Fibroblast of villous mesenchyme (primary cell): ENCODE data around the gene MKI67. TPM values are rescaled to one million over a fixed set of nuclear protein-coding genes. Genes with fewer than 3 reads are reported as not detected.

Source experiments
- DNase-seq: peaks from one replicate; pipeline ENCODE4 v3.0.0-alpha.2; 2010; ENCODE audit warnings: low read depth
- H3K4me3 ChIP-seq: 2 replicates; pipeline ENCODE4 v1.5.1; 2011; ENCODE audit warnings: low read depth, mild to moderate bottlenecking, low read length
- total RNA-seq: library from RNA; depleted of rRNA; stranded (reverse); fragments of >200 nt; gene quantifications from 2 replicates; pipeline ENCODE4 v1.2.3, GENCODE V29; 2012
- TF ChIP-seq, protein P1 (sequence below): IDR thresholded peaks from 2 replicates; pipeline ENCODE4 v1.5.1; 2012; ENCODE audit warnings: low read depth, mild to moderate bottlenecking, low read length; ENCODE audit not compliant: insufficient read depth

Gene MKI67
- total RNA-seq, 1 donor, result 21.2 TPM

DNA sequence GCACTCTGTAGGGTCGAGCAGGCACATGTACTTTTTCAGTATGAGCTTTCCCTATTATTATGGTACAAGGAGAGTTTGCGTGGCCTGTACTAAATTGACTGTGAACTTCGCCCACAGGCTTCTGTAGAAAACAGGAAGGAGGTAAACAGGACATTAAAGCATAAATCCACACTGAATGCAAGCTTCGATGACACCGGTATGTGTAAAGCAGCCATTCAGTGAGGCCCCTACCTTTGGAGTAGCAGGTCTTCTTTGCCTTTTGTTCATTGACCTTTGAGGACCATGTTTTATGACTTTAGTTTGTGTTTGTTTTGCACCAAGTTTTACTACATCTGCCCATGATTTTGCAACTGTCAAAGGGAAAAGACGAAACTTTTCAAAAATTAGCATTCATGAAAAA lies 14.5 kb downstream of the MKI67 start:
- TF ChIP-seq, protein P1, sequence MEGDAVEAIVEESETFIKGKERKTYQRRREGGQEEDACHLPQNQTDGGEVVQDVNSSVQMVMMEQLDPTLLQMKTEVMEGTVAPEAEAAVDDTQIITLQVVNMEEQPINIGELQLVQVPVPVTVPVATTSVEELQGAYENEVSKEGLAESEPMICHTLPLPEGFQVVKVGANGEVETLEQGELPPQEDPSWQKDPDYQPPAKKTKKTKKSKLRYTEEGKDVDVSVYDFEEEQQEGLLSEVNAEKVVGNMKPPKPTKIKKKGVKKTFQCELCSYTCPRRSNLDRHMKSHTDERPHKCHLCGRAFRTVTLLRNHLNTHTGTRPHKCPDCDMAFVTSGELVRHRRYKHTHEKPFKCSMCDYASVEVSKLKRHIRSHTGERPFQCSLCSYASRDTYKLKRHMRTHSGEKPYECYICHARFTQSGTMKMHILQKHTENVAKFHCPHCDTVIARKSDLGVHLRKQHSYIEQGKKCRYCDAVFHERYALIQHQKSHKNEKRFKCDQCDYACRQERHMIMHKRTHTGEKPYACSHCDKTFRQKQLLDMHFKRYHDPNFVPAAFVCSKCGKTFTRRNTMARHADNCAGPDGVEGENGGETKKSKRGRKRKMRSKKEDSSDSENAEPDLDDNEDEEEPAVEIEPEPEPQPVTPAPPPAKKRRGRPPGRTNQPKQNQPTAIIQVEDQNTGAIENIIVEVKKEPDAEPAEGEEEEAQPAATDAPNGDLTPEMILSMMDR, result no peak
- no peak for DNase-seq
- no peak overlapping the region for H3K4me3 ChIP-seq

DNA sequence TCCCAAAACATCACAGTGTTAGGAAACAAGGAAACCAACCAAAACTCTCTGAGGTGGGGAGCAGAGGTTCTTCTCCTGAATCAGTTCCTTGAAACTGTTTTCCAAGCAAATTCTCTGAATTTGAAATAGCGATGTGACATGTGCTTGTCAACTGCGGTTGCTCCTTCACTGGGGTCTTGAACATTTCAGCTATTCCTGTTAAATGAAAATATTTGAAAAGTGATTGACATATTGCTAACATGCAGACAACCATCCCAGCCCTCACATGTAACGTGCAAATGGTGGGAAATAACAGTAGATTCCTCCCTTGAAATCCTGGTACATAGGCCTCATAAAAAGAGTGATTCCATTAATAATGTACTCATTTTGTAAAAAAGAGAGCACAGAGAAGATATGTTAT lies 15.9 kb downstream of the MKI67 start:
- H3K4me3 ChIP-seq, result no peak overlapping the region
- TF ChIP-seq, protein P1, result no peak
- DNase-seq, result no peak

DNA sequence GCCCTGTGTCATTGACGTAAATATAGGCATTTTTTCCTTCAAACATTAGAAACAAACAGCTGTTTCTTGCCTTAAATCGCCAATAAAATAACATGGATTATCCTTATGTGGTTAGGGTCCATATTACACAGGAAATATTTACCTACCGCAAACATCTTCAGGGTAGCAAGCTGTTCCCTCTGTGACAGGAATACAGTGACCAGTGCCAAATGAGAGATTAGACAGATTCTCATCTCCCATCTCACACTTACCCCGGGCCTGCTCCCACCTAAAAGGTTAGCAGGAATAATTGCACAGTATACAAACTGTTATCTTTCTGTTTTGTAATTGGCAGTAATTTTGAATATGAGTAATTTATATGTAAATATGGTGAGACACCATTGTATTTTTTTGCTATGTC lies 16.5 kb downstream of the MKI67 start:
- TF ChIP-seq, protein P1, result no peak
- no peak for DNase-seq
- no peak overlapping the region for H3K4me3 ChIP-seq

DNA sequence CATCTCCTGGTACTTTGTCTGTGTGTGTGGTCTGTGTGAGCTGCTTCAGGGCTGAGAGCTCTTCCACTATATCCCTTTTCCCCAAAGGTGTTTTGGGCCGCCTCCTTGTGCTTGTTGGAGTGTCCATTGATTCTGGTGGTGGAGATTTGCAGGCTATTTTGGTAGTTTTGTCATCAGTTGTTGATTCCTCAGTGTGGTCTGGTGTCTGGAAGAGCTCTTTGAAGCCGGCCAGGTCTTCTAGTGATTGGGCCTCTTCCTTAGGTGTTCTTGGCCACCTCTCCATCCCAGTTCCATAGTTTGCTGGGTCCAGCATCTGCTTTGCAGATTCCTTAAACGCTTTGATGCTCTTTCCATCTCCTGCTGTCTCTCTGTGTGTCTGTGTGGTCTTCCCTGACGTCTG lies 20.8 kb downstream of the MKI67 start:
- TF ChIP-seq, protein P1, result no peak
- H3K4me3 ChIP-seq, result no peak overlapping the region
- no peak for DNase-seq

DNA sequence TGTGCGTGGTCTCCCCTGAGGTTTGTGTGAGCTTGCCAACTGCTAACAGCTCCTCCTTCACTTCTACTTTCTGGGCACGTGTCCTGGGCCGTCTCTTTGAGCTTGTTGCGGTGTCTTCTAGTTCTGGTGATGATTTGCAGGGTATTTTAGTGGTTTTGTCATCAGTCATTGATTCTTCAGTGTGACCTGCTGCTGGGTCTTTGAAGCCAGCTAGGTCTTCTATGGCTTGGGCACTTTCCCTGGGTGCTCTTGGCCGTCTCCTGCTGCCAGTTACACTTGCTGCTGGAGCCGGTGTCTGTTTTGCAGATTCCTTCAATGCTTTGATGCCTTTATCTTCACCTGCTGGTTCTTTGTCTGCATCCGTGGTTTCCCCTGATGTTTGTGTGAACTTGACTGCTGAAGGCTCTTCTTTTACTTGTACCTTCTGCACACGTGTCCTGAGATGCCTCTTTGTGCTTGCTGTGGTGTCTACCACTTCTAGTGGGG lies 23.0 kb downstream of the MKI67 start:
- DNase-seq, result no peak
- TF ChIP-seq, protein P1, result no peak

DNA sequence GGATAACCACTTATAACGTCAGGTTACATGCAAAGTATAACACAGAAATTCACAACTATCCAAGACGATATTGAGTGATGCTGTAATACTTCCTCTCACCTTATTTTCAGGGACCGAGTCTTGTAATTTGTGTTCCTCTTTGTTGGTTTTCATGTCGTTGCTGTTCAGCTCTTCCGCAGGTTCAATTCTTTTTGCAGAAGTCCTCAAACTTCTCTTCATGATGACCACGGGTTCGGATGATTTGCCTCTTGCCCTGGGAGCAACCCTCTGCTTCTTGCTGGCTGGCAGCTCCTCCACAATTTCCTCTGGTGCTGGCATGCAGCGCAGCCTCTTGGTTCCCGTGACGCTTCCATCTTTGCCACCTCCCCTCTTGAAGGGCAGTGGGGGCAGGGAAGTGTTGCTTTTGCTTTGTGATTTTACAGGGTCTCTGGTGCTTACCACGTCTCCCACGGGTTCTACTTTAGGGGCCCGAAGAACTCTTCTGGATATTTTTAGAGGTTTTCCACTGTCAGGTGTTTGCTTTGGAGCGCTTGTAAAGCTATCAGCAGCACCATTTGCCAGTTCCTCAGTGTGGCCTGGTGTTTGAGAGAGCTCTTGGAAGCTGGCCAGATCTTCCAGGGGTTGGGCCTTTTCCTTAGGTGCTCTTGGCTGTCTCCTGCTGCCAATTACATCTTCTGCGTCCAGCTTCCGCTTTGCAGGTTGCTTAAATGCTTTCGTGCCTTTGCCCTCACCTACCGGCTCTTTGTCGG lies 23.6 kb downstream of the MKI67 start:
- DNase-seq, result no peak
- no peak overlapping the region for H3K4me3 ChIP-seq
- TF ChIP-seq, protein P1, result no peak

More for the DNA sequence above, 23.0 kb downstream of the MKI67 start:
- no peak overlapping the region for H3K4me3 ChIP-seq
